ENCODE results near the gene GALM. TPM values are rescaled to one million over a fixed set of nuclear protein-coding genes. Genes with fewer than 3 reads are reported as not detected.
A peak's percentile ranks its signal among the peaks of the same experiment; 100 is the strongest.
"Not testable (repeated sequence)": the region's sequence is repeated elsewhere in the genome, so short reads cannot be mapped to it uniquely, and the experiment has no call there.

Gene GALM
- polyA plus RNA-seq, 2 donors, result 2.6 to 3.4 TPM

- 69 to 81% methylated on average over 6 of the region's 6 CpGs for WGBS, 2 donors
- H3K4me1 ChIP-seq (ENCODE audit: control insufficient read depth in 2 of 2, insufficient read depth in 2 of 2, low read length in 1 of 2), result no peaks in the 10 kb centered on the region
- H3K9me3 ChIP-seq (ENCODE audit: control insufficient read depth in 2 of 2, insufficient read depth in 1 of 2, low read depth in 1 of 2, low read length in 1 of 2), result no peaks in the 10 kb centered on the region
- H3K4me3 ChIP-seq (ENCODE audit: low read depth in 1 of 2, low read length in 2 of 2), result no peak overlapping the region
- no peaks in the 10 kb centered on the region for H3K27me3 ChIP-seq (ENCODE audit: control insufficient read depth in 1 of 2, insufficient read depth in 2 of 2, low read length in 2 of 2)
- peaks cover 0 to 12% of the 10 kb centered on the region in 2 donors for H3K36me3 ChIP-seq (ENCODE audit: control insufficient read depth in 2 of 2, insufficient read depth in 2 of 2, low read length in 1 of 2)
- H3K27ac ChIP-seq (ENCODE audit: low read depth in 2 of 2, low read length in 1 of 2), result no peak overlapping the region
These were observed 67.5 kb downstream of the GALM start for GRCh38 chr2:38733300-38733971.

DNA sequence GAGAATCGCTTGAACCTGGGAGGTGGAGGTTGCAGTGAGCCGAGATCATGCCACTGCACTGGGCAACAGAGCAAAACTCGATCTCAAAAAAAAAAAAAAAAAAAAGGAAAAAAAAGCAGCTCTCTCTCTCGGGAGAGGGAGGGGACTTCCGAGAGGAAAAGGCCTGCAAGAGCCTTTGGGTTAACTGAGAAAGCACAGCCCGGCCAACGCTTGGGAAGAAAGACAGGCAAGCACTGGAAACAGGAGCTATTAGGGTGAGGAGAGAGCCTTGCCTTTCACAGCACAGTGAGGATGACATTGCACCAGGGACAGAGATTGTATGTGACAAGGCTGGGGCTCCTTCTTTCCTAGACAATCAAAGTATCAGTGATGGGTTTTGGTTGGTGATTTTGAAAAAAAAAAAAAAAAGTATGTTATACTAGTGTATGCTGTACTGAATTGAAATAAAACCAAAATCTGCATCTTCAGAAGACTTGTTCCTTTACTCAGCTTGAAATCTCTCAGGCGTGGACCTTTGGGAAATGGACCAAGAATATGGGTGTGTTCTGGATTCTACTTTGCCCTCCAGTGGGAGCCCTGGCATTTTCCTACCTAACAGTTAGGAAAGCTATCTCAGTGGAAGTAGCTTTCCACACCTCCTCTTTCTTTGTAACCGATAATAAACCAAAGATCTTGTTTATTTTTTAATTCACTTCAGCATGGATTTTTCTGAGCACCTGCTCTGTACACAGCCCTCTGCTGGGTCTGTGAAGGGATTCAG, 68.6 kb downstream of the GALM start:
- H3K36me3 ChIP-seq (ENCODE audit: control insufficient read depth in 2 of 2, insufficient read depth in 2 of 2, low read length in 1 of 2), result peaks cover 0 to 12% of the 10 kb centered on the region in 2 donors
- no peak overlapping the region for H3K27ac ChIP-seq (ENCODE audit: low read depth in 2 of 2, low read length in 1 of 2)
- no peaks in the 10 kb centered on the region for H3K4me1 ChIP-seq (ENCODE audit: control insufficient read depth in 2 of 2, insufficient read depth in 2 of 2, low read length in 1 of 2)
- no peak overlapping the region for H3K4me3 ChIP-seq (ENCODE audit: low read depth in 1 of 2, low read length in 2 of 2)
- H3K9me3 ChIP-seq (ENCODE audit: control insufficient read depth in 2 of 2, insufficient read depth in 1 of 2, low read depth in 1 of 2, low read length in 1 of 2), result no peaks in the 10 kb centered on the region
- H3K27me3 ChIP-seq (ENCODE audit: control insufficient read depth in 1 of 2, insufficient read depth in 2 of 2, low read length in 2 of 2), result no peaks in the 10 kb centered on the region
- 65 to 66% methylated on average over 9 of the region's 9 CpGs for WGBS, 2 donors

- H3K4me1 ChIP-seq (ENCODE audit: control insufficient read depth in 2 of 2, insufficient read depth in 2 of 2, low read length in 1 of 2), result no peaks in the 10 kb centered on the region
- H3K9me3 ChIP-seq (ENCODE audit: control insufficient read depth in 2 of 2, insufficient read depth in 1 of 2, low read depth in 1 of 2, low read length in 1 of 2), result no peaks in the 10 kb centered on the region
- H3K36me3 ChIP-seq (ENCODE audit: control insufficient read depth in 2 of 2, insufficient read depth in 2 of 2, low read length in 1 of 2), result peaks cover 0 to 9% of the 10 kb centered on the region in 2 donors
- 66 to 82% methylated on average over 4 of the region's 4 CpGs for WGBS, 2 donors
- no peak overlapping the region for H3K4me3 ChIP-seq (ENCODE audit: low read depth in 1 of 2, low read length in 2 of 2)
- no peak overlapping the region for H3K27ac ChIP-seq (ENCODE audit: low read depth in 2 of 2, low read length in 1 of 2)
- H3K27me3 ChIP-seq (ENCODE audit: control insufficient read depth in 1 of 2, insufficient read depth in 2 of 2, low read length in 2 of 2), result no peaks in the 10 kb centered on the region
These were observed 70.0 kb downstream of the GALM start for GRCh38 chr2:38735999-38736320.

GRCh38 chr2:38737000-38737698, 71.2 kb downstream of the GALM start:
- not testable (repeated sequence) for H3K4me3 ChIP-seq (ENCODE audit: low read depth in 1 of 2, low read length in 2 of 2); H3K4me1 ChIP-seq (ENCODE audit: control insufficient read depth in 2 of 2, insufficient read depth in 2 of 2, low read length in 1 of 2); H3K27me3 ChIP-seq (ENCODE audit: control insufficient read depth in 1 of 2, insufficient read depth in 2 of 2, low read length in 2 of 2); H3K9me3 ChIP-seq (ENCODE audit: control insufficient read depth in 2 of 2, insufficient read depth in 1 of 2, low read depth in 1 of 2, low read length in 1 of 2); H3K36me3 ChIP-seq (ENCODE audit: control insufficient read depth in 2 of 2, insufficient read depth in 2 of 2, low read length in 1 of 2)
- H3K27ac ChIP-seq (ENCODE audit: low read depth in 2 of 2, low read length in 1 of 2), result peak overlapping the region in 1 of 2 donors; percentile 34
- 74 to 81% methylated on average over 11 of the region's 11 CpGs for WGBS, 2 donors

DNA sequence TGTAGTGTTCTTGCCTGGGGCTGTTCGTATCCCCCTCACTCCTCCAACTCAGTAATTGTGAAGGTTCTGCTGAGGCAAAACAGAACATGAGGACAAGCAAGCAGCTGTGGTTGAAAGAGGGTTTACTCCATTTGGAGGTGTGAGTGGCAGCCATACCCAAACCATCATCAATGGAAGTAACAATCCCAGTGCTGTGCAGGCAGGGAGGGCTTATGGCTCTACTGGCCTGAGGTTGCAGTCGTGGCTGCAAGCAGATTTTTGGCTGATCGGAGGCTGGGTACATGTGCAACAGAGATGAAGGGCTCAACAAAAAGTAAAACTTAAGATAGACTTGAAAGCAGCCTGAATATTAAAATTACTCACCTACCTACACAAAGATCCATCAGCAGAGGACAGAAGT, 72.0 kb downstream of the GALM start:
- 84 to 89% methylated on average over 3 of the region's 3 CpGs for WGBS, 2 donors
- H3K27ac ChIP-seq (ENCODE audit: low read depth in 2 of 2, low read length in 1 of 2), result peak overlapping the region; percentile 34 to 71
- H3K4me1 ChIP-seq (ENCODE audit: control insufficient read depth in 2 of 2, insufficient read depth in 2 of 2, low read length in 1 of 2), result no peaks in the 10 kb centered on the region
- H3K4me3 ChIP-seq (ENCODE audit: low read depth in 1 of 2, low read length in 2 of 2), result no peak overlapping the region
- H3K27me3 ChIP-seq (ENCODE audit: control insufficient read depth in 1 of 2, insufficient read depth in 2 of 2, low read length in 2 of 2), result no peaks in the 10 kb centered on the region
- H3K9me3 ChIP-seq (ENCODE audit: control insufficient read depth in 2 of 2, insufficient read depth in 1 of 2, low read depth in 1 of 2, low read length in 1 of 2), result no peaks in the 10 kb centered on the region
- H3K36me3 ChIP-seq (ENCODE audit: control insufficient read depth in 2 of 2, insufficient read depth in 2 of 2, low read length in 1 of 2), result peaks cover 0 to 6% of the 10 kb centered on the region in 2 donors

DNA sequence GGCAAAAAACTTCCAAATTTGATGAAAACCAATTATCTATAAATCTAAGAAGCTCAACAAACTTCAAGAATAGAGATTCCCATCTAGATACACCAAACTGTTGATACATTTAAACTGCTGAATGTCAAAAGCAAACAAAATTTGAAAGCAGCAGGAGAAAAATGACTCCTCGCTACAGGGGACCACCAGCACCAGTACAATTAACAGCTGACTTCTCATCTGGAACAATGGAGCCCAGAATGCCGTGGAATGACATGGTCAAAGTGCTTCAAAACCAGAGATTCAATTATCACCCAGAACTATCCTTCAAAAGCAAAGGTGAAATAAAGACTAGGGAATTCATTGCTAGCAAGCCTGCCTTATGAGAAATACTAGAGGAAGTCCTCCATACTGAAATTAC, 73.6 kb downstream of the GALM start:
- no peaks in the 10 kb centered on the region for H3K4me1 ChIP-seq (ENCODE audit: control insufficient read depth in 2 of 2, insufficient read depth in 2 of 2, low read length in 1 of 2)
- H3K27ac ChIP-seq (ENCODE audit: low read depth in 2 of 2, low read length in 1 of 2), result no peak overlapping the region
- H3K27me3 ChIP-seq (ENCODE audit: control insufficient read depth in 1 of 2, insufficient read depth in 2 of 2, low read length in 2 of 2), result no peaks in the 10 kb centered on the region
- H3K4me3 ChIP-seq (ENCODE audit: low read depth in 1 of 2, low read length in 2 of 2), result no peak overlapping the region
- H3K36me3 ChIP-seq (ENCODE audit: control insufficient read depth in 2 of 2, insufficient read depth in 2 of 2, low read length in 1 of 2), result peaks cover 3 to 6% of the 10 kb centered on the region in 2 donors
- WGBS, 2 donors, result 97 to 98% methylated on average over 2 of the region's 2 CpGs
- H3K9me3 ChIP-seq (ENCODE audit: control insufficient read depth in 2 of 2, insufficient read depth in 1 of 2, low read depth in 1 of 2, low read length in 1 of 2), result no peaks in the 10 kb centered on the region

GRCh38 chr2:38740851-38741731, 75.2 kb downstream of the GALM start:
- Histone ChIP-seq H3K9me3 (ENCODE audit: control insufficient read depth in 2 of 2, insufficient read depth in 1 of 2, low read depth in 1 of 2, low read length in 1 of 2) (no peaks in the 10 kb centered on the region), H3K27me3 (ENCODE audit: control insufficient read depth in 1 of 2, insufficient read depth in 2 of 2, low read length in 2 of 2) (no peaks in the 10 kb centered on the region), H3K27ac (ENCODE audit: low read depth in 2 of 2, low read length in 1 of 2) (peak overlapping the region in 1 of 2 donors; percentile 17), H3K4me3 (ENCODE audit: low read depth in 1 of 2, low read length in 2 of 2) (no peak overlapping the region), H3K4me1 (ENCODE audit: control insufficient read depth in 2 of 2, insufficient read depth in 2 of 2, low read length in 1 of 2) (no peaks in the 10 kb centered on the region), H3K36me3 (ENCODE audit: control insufficient read depth in 2 of 2, insufficient read depth in 2 of 2, low read length in 1 of 2) (peaks cover 3 to 12% of the 10 kb centered on the region in 2 donors)
- WGBS, 2 donors, result 65 to 66% methylated on average over 11 of the region's 11 CpGs

DNA sequence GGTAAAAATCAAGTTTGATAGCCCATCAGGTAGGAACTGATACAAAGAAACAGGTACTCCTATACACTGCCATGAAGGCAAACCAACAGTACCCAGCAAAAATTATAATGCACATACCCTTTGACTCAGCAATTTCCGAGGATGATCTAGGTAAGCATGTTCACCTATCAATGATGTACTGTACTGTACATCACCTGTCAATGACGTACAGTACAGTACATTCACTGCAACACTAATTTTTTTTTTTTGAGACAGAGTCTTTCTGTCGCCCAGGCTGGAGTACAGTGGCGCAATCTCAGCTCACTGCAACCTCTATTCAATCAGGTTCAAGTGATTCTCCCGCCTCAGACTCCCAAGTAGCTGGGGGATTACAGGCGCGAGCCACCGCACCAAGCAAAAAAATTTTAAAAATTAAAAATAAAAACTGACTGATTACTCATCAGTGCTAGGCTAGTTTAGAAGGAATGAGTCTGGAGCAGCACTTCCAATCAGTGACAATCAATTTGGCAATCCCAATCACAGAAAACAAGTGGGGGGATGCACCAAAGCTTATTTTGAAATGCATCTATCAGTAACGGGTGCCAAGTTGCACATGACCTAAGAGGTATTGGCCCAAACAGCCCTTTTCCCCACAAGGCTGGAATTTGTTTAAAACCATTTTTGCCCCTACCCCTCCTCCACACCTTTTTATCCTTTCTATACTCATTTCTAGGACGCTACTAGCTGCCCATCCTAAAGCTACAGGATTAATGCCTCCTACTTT, 77.1 kb downstream of the GALM start:
- no peaks in the 10 kb centered on the region for H3K9me3 ChIP-seq (ENCODE audit: control insufficient read depth in 2 of 2, insufficient read depth in 1 of 2, low read depth in 1 of 2, low read length in 1 of 2)
- H3K27me3 ChIP-seq (ENCODE audit: control insufficient read depth in 1 of 2, insufficient read depth in 2 of 2, low read length in 2 of 2), result no peaks in the 10 kb centered on the region
- H3K4me3 ChIP-seq (ENCODE audit: low read depth in 1 of 2, low read length in 2 of 2), result no peak overlapping the region
- no peak overlapping the region for H3K27ac ChIP-seq (ENCODE audit: low read depth in 2 of 2, low read length in 1 of 2)
- WGBS, 2 donors, result 77 to 80% methylated on average over 10 of the region's 10 CpGs
- no peaks in the 10 kb centered on the region for H3K4me1 ChIP-seq (ENCODE audit: control insufficient read depth in 2 of 2, insufficient read depth in 2 of 2, low read length in 1 of 2)
- H3K36me3 ChIP-seq (ENCODE audit: control insufficient read depth in 2 of 2, insufficient read depth in 2 of 2, low read length in 1 of 2), result peaks cover 3 to 7% of the 10 kb centered on the region in 2 donors
